DMS53 treated with DMSO at 0.1 percent for 48 hours (cell line): Measurements from ENCODE around the gene CRELD1.
A peak's percentile ranks its signal among the peaks of the same experiment; 100 is the strongest.
"Not testable (repeated sequence)": the region's sequence is repeated elsewhere in the genome, so short reads cannot be mapped to it uniquely, and the experiment has no call there.

Experiments used
- DNase-seq: peaks from one replicate; lab custom pipeline; 2025; ENCODE audit not compliant: unreplicated experiment; lab: John Stamatoyannopoulos, UW

The CRELD1 gene

DNA sequence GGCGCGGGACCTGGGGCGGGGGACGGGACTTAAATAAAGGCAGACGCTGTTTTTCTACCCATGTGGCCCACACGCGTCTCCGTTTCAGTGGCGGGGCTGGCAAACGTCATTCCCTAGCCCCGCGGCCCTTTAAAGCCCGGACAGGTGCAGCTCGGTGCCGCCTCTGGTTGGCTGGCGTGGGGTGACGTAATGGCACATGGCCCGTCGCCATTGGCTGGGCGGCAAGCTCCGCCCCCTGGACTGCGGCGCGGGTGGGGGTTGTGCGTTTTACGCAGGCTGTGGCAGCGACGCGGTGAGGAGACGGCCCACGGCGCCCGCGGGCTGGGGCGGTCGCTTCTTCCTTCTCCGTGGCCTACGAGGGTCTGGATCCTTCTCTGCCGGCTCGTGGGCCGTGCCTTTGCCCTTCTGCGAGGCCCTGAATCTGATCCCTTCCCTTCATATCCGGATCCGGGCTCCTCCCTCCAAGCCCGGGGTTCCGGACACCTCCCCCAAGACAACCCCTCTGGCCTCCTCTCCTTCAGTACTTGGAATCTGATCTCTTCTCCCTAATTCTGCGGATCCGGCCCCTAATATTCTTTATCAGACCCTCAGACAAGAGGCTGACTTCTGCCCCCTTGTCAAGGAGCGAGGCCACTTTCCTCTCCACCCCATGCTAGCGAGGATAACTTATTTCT, at the start of gene CRELD1:
TSS of gene CRELD1 (plus strand) at position 274 of the 674 bp plus-strand sequence. CDS start 605 bp downstream, outside the sequence.
- peak; percentile 54 for DNase-seq

DNA sequence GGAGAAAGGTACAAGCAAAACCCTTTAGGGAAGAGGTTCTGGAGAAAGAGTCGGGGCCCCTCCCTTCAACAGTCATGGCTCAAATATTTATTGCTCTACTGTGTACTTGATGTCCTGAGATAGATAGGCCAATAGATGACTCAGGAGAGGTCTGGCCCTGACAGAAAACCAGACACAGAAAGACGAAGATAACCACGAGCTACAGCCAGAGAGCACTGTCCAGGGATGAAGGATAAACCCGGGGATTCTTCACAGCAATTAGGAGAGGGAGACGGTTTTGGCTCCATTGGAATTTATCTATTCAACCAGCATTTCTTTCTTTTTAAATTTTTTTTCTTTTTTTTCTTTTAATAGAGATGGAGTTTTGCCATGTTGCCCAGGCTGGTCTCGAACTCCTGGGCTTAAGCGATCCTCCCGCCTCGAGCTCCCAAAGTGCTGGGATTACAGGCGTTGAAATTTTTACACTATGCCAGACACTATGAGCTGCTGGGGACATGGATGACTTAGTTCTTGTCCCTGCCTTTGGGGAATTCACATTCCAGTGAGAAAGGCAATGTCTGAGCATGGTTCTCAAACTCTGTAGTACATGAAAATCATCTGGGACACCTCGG, 49.0 kb upstream of the CRELD1 start:
- no peak for DNase-seq

GRCh38 chr3:9886328-9886727, 47.3 kb upstream of the CRELD1 start:
- no peak for DNase-seq

DNA sequence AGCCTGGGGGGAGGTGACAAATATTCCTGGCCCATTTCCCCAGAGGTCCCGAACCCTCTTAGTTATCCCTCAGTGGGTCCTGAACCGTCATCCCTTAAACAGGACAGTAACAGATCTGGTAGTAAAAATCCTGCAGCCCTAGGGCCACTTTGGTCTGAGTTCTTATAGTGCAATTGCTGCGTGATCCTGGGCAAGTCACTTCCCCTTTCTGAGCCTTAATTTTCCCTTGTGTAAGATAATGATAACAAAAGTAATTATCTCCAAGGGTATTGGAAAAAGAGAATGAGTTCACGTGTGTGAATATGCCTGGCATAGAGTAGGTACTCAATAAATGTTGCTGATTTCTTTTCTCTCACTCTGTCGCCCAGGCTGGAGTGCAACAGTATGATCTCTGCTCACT, 46.2 kb upstream of the CRELD1 start:
- DNase-seq, result no peak

GRCh38 chr3:9888540-9888939, 45.1 kb upstream of the CRELD1 start:
- no peak for DNase-seq

DNA sequence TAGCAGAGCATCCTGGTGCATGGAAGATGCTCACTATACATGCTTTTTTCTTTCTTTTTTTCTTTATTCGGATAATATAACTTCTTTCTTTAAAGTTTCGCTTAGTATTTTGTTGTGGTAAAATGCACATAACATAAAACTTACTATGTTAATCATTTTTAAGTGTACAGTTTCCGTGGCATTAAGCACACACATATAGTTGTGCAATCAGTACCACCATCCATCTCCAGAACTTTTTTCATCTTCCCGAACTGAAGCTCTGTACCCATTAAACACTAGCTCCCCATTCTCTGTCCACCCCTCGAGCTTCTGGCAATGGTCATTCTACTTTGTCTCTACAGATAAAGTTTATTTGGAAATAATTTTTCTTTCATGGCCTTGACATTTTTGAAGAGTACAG, 44.2 kb upstream of the CRELD1 start:
- DNase-seq, result no peak

GRCh38 chr3:9890249-9891071, 43.2 kb upstream of the CRELD1 start, which contains the start of gene JAGN1:
Gene JAGN1 (plus strand): TSS chr3:9890610. CDS start chr3:9890723, 113 bp downstream.
- DNase-seq, result peak; percentile 24

DNA sequence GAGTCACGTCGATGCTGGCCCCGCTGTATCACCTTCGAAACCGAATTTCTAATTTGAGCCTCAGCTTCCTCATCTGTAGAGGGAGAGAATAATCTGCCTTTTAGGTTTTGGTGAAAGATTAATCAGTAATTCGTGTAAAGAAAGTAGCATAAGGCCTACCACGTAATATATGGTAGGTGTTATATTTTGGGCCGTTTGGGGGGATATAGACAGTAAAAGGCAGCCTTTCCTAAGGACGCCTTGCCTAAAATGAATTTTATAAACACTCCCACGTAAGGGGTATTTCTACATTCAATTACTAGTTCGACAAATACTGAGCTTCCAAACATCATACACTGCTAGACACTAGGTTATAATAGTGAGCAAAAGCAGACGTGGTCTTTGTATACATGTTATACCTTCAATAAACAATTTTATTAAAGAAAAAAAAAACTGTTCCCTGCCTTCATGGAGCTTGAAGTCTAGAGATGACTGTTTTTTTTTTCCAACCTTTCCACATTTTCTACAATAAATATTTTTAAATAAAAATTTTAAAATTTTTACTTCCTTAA, 42.5 kb upstream of the CRELD1 start:
- no peak for DNase-seq

GRCh38 chr3:9893739-9894138, 39.9 kb upstream of the CRELD1 start:
- no peak for DNase-seq

- not testable (repeated sequence) for DNase-seq
Measured at GRCh38 chr3:9895715-9896114, 37.9 kb upstream of the CRELD1 start.

GRCh38 chr3:9896755-9897407, 36.8 kb upstream of the CRELD1 start:
- not testable (repeated sequence) for DNase-seq

DNA sequence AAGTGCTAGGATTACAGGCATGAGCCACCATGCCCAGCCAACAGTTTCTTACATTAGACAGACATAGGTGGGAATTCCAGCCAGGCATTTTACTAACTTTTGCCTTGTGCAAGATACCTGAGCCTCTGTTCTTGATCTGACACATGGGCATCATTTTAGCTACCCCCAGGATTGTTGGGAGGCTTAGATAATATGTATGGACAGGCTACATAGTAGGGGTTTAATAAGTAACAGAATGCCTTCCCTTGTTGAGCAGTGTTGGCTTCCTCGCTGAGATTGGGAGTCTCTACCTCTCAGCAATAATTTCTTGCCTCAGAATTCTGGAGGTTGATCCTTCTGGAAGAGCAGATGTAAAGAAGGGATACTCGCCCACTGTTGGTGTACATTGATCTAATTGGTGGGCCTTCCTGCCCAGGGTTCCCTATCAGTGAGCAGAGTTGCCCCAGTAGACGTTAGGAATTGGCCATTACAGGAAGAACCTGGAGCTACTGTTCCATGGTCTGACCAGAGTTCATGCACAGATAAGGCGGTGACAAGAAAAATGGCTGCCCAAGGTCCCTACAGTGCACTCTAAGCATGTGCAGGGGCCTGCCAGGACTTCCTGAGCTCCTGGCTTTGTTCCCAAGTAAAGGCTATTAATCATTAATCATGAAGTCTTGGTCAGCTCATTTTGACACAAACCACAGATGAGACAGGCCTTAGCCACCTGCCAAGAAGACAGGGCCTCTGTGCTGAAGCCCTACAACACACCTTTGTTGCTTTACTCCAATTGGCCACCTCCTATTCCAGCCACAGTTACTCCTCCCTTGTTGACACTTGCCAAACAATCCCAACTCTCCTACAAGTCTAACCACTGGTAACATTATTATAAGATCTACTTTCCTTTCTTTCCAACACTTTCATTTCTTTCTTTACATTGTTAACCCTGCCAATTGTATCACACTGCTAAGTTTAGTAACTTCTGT, 35.9 kb upstream of the CRELD1 start:
- peak; percentile 58 for DNase-seq

DNA sequence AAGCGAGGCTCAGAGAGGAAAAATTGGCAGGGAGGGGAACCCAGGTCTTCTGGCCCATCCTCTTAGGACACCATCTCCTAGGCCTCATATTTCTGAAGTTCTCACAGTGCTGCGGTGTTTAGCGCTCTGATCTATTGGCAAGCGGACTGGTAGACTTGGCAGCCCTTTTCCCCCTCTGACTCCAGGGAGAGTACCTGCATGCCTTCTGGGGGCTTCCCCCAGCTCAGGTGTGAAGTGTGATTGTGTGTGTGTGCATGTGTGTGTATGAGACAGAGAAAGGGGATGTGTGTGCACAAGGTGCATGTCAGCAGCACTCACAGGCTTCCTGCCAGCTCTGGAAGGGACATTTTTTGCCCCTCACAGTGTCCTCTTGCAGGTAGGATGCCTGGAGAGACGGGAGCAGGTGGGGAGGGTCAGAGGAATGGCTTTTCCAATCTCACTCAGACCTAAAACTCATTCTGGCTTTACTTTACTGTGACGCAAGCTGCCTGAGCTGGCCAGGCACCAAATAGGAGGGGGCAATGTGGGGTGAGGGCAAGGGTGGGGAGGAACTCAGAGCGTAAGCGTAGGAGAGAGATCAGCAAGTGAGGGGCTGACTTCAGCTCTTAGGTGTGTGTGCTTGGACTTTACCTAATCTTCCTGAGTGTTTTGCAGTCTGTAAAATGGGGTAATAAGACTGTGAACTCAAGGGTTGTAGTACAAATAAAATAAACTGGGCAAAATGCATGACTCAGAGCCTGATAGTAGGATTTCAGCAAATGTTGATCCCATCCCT, 35.0 kb upstream of the CRELD1 start:
- no peak for DNase-seq

DNA sequence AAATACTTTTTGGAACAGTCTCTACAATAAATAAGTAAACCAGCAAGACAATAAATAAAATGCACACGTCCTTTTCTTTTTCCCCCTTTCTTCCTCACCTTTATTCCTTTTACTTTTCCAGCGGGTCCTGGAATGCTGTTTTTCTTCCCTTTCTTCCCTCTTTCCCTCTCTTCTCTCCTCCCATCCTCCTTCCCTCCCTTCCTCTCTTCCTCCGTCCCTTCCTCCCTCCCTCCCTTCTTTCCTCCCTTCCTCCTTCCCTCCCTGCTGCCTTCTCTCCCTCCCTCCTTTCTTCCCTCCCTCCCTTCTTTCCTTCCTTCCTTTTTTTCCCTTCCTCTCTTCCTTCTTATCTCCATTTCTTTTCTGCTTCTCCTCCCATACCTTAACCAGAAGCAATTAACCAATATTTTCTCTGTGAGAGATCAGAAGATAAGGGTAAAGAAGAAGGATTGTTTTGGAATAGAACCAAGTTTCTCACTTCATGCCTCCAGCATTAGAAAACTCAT, 34.3 kb upstream of the CRELD1 start:
- DNase-seq, result no peak

GRCh38 chr3:9900965-9901415, 32.6 kb upstream of the CRELD1 start:
- DNase-seq, result not testable (repeated sequence)

- no peak for DNase-seq
Measured at GRCh38 chr3:9901967-9902366, 31.7 kb upstream of the CRELD1 start.

- DNase-seq, result no peak
Measured at GRCh38 chr3:9902372-9903237, 31.0 kb upstream of the CRELD1 start, which contains the start of gene IL17RE. Gene IL17RE (plus strand): TSS chr3:9902848. CDS start chr3:9902933, 85 bp downstream.

- no peak for DNase-seq
Measured at GRCh38 chr3:9903238-9903624, 30.4 kb upstream of the CRELD1 start.
